H9 (cell line): ENCODE data around the gene TUT7. TPM values are rescaled to one million over a fixed set of nuclear protein-coding genes. Genes with fewer than 3 reads are reported as not detected.

Experiments
- DNase-seq: peaks from one replicate; pipeline ENCODE4 v3.0.0-alpha.2; 2017
- H2AFZ ChIP-seq: one replicate; pipeline ENCODE4 v1.6.1; 2013; ENCODE audit warnings: mild to moderate bottlenecking, low read length, control low read depth, moderate library complexity
- H2AK5ac ChIP-seq: 2 replicates; pipeline ENCODE4 v1.6.1; 2013; ENCODE audit warnings: low read length, control low read depth, mixed read lengths; ENCODE audit not compliant: insufficient read length
- H2BK120ac ChIP-seq: one replicate; pipeline ENCODE4 v1.6.1; 2013; ENCODE audit warnings: low read depth, mild to moderate bottlenecking, low read length, control low read depth, inconsistent platforms; ENCODE audit not compliant: poor library complexity, severe bottlenecking
- H2BK12ac ChIP-seq: 2 replicates; pipeline ENCODE4 v1.6.1; 2013; ENCODE audit warnings: low read length, control low read depth, mixed read lengths, low read depth; ENCODE audit not compliant: insufficient read length
- H2BK15ac ChIP-seq: 2 replicates; pipeline ENCODE4 v1.6.1; 2013; ENCODE audit warnings: low read depth, low read length, control low read depth
- H2BK20ac ChIP-seq: one replicate; pipeline ENCODE4 v1.6.1; 2013; ENCODE audit warnings: low read depth, mild to moderate bottlenecking, low read length, control low read depth, inconsistent platforms; ENCODE audit not compliant: poor library complexity, severe bottlenecking
- H2BK5ac ChIP-seq: 2 replicates; pipeline ENCODE4 v1.6.1; 2013; ENCODE audit warnings: low read length, control low read depth, mixed read lengths; ENCODE audit not compliant: insufficient read length
- H3K14ac ChIP-seq: 2 replicates; pipeline ENCODE4 v1.6.1; 2013; ENCODE audit warnings: low read length, control low read depth; ENCODE audit not compliant: insufficient read depth
- H3K18ac ChIP-seq: 2 replicates; pipeline ENCODE4 v1.6.1; 2013; ENCODE audit warnings: low read depth, mild to moderate bottlenecking, mixed read lengths, low read length, control low read depth; ENCODE audit not compliant: insufficient read length
- H3K23ac ChIP-seq: 2 replicates; pipeline ENCODE4 v1.6.1; 2013; ENCODE audit warnings: low read length, control low read depth, mixed read lengths, low read depth; ENCODE audit not compliant: insufficient read length
- H3K23me2 ChIP-seq: 2 replicates; pipeline ENCODE4 v1.6.1; 2013; ENCODE audit warnings: low read depth, mild to moderate bottlenecking, mixed read lengths, low read length, control low read depth; ENCODE audit not compliant: insufficient read length, poor library complexity, severe bottlenecking
- H3K27ac ChIP-seq: 2 replicates; pipeline ENCODE4 v1.5.1; 2013; ENCODE audit warnings: low read length, control low read depth, mixed read lengths, low read depth; ENCODE audit not compliant: insufficient read length
- H3K27me3 ChIP-seq: 2 replicates; pipeline ENCODE4 v1.6.1; 2013; ENCODE audit warnings: low read length, control low read depth, inconsistent platforms; ENCODE audit not compliant: insufficient read depth
- H3K4ac ChIP-seq: 2 replicates; pipeline ENCODE4 v1.6.1; 2013; ENCODE audit warnings: low read depth, mild to moderate bottlenecking, control low read depth, inconsistent platforms, low read length, moderate library complexity
- H3K4me1 ChIP-seq: 2 replicates; pipeline ENCODE4 v1.6.1; 2013; ENCODE audit warnings: low read length, control low read depth, inconsistent platforms; ENCODE audit not compliant: insufficient read depth
- H3K4me2 ChIP-seq: 2 replicates; pipeline ENCODE4 v1.6.1; 2013; ENCODE audit warnings: low read length, control low read depth, mixed read lengths; ENCODE audit not compliant: insufficient read length, insufficient read depth
- H3K56ac ChIP-seq: 2 replicates; pipeline ENCODE4 v1.6.1; 2013; ENCODE audit warnings: low read depth, mild to moderate bottlenecking, mixed read lengths, low read length, control low read depth; ENCODE audit not compliant: insufficient read length
- H3K79me1 ChIP-seq: 2 replicates; pipeline ENCODE4 v1.6.1; 2013; ENCODE audit warnings: low read depth, mild to moderate bottlenecking, moderate library complexity, low read length, control low read depth, inconsistent platforms; ENCODE audit not compliant: insufficient read depth, poor library complexity, severe bottlenecking
- H3K79me2 ChIP-seq: 2 replicates; pipeline ENCODE4 v1.6.1; 2013; ENCODE audit warnings: low read length, control low read depth, inconsistent platforms; ENCODE audit not compliant: insufficient read depth
- H3K9ac ChIP-seq: 2 replicates; pipeline ENCODE4 v1.6.1; 2013; ENCODE audit warnings: low read length, control low read depth, mixed read lengths; ENCODE audit not compliant: insufficient read length; ENCODE audit errors: extremely low read depth
- H3K9me3 ChIP-seq: one replicate; pipeline ENCODE4 v1.6.1; 2013; ENCODE audit warnings: low read depth, low read length, inconsistent platforms; ENCODE audit not compliant: control insufficient read depth
- H3T11ph ChIP-seq: one replicate; pipeline ENCODE4 v1.6.1; 2013; ENCODE audit warnings: mild to moderate bottlenecking, low read length, control low read depth, inconsistent platforms
- H4K20me1 ChIP-seq: one replicate; pipeline ENCODE4 v1.6.1; 2013; ENCODE audit not compliant: control insufficient read depth, insufficient read length, insufficient read depth
- H4K5ac ChIP-seq: 2 replicates; pipeline ENCODE4 v1.6.1; 2013; ENCODE audit warnings: low read depth, mild to moderate bottlenecking, mixed read lengths, low read length, control low read depth; ENCODE audit not compliant: insufficient read length
- H4K8ac ChIP-seq: replicated peaks from 2 replicates; pipeline ENCODE4 v1.6.1; 2013; ENCODE audit warnings: low read length, control low read depth, mixed read lengths, low read depth; ENCODE audit not compliant: insufficient read length
- H4K91ac ChIP-seq: 2 replicates; pipeline ENCODE4 v1.6.1; 2013; ENCODE audit warnings: low read depth, mild to moderate bottlenecking, moderate library complexity, mixed read lengths, low read length, control low read depth; ENCODE audit not compliant: insufficient read length
- H3K27ac Mint-ChIP-seq, 3 experiments: 2 replicates in 2 of 3; 3 replicates in 1 of 3; pipeline ENCODE4 v1.8.0; 2020 to 2021; ENCODE audit warnings: mixed read lengths in 3 of 3, mild to moderate bottlenecking in 1 of 3, moderate library complexity in 1 of 3
- H3K27me3 Mint-ChIP-seq: 2 replicates; pipeline ENCODE4 v1.8.0; 2021; ENCODE audit warnings: low read depth, mild to moderate bottlenecking, moderate library complexity, mixed read lengths
- H3K36me3 Mint-ChIP-seq, 3 experiments: 2 replicates in 2 of 3; 3 replicates in 1 of 3; pipeline ENCODE4 v1.8.0; 2020 to 2021; ENCODE audit warnings: low read depth in 3 of 3, mixed read lengths in 3 of 3; ENCODE audit not compliant: insufficient read depth in 1 of 3
- H3K4me1 Mint-ChIP-seq, 2 experiments: 2 replicates each; pipeline ENCODE4 v1.8.0; 2020; ENCODE audit warnings: mixed read lengths in 2 of 2
- H3K4me3 Mint-ChIP-seq, 2 experiments: 2 replicates in 1 of 2; 3 replicates in 1 of 2; pipeline ENCODE4 v1.8.0; 2020 to 2021; ENCODE audit warnings: mild to moderate bottlenecking in 2 of 2, mixed read lengths in 2 of 2, moderate library complexity in 1 of 2
- H3K9me3 Mint-ChIP-seq, 2 experiments: 2 replicates in 1 of 2; 3 replicates in 1 of 2; pipeline ENCODE4 v1.8.0; 2020; ENCODE audit warnings: mild to moderate bottlenecking in 2 of 2, mixed read lengths in 2 of 2, moderate library complexity in 1 of 2
- WGBS: extraction: QIAGEN DNeasy Blood & Tissue Kit; methylation state at CpG from one replicate; pipeline ENCODE4 v1.1.7; 2013; ENCODE audit warnings: missing lambda C conversion rate, low lambda C conversion rate, mixed read lengths; ENCODE audit not compliant: insufficient read length; ENCODE audit errors: extremely low coverage; 5-methylcytosine and 5-hydroxymethylcytosine counted together
- total RNA-seq: library from RNA; stranded (reverse); gene quantifications from 2 replicates; pipeline ENCODE4 v1.2.1, GENCODE V29; 2021
- TF ChIP-seq, protein P1 (sequence below): fragments of 200-600 bp; sonication (generic); conservative IDR thresholded peaks from 3 replicates; pipeline ENCODE4 v1.8.0; 2021; ENCODE audit warnings: antibody characterized with exemption, mild to moderate bottlenecking

Gene TUT7
- total RNA-seq, 1 experiment from 2014 or later, result 23.1 TPM

- no peak overlapping the region for H3K27ac Mint-ChIP-seq
Observed at GRCh38 chr9:86347991-86348390, 6.2 kb downstream of the TUT7 start.

More at GRCh38 chr9:86347991-86348390, 6.2 kb downstream of the TUT7 start:
- Histone ChIP-seq H3K23ac (no peak overlapping the region), H3K23me2 (no peaks in the 10 kb centered on the region), H3K27me3 (no peaks in the 10 kb centered on the region), H2AFZ (no peak overlapping the region), H3K9me3 (no peaks in the 10 kb centered on the region), H2BK5ac (no peak overlapping the region), H2BK12ac (no peak overlapping the region), H3K56ac (no peak overlapping the region), H3K18ac (no peak overlapping the region), H4K5ac (no peak overlapping the region), H3K9ac (no peak overlapping the region), H4K91ac (no peak overlapping the region), H3K4ac (no peak overlapping the region), H3K27ac (no peak overlapping the region), H3K79me2 (peaks cover 11% of the 10 kb centered on the region; the same call in 1 of the 2 replicates), H3K4me2 (no peak overlapping the region), H3K14ac (no peak overlapping the region), H3K4me1 (peaks cover 3% of the 10 kb centered on the region; the same call in 1 of the 2 replicates), H3T11ph (no peak overlapping the region), H4K20me1 (no peaks in the 10 kb centered on the region), H2BK15ac (no peak overlapping the region), H2AK5ac (no peak overlapping the region), H3K79me1 (peaks cover 8% of the 10 kb centered on the region), H4K8ac (no peak overlapping the region), H2BK120ac (no peak overlapping the region), H2BK20ac (no peak overlapping the region)
- no CpG with 5 or more reads among the region's 2 CpGs for WGBS
- Mint-ChIP-seq H3K36me3 (peaks cover 4 to 40% (median 36%) of the 10 kb centered on the region in 3 experiments; a peak in 5 of 7 replicates), H3K9me3 (no peaks in the 10 kb centered on the region), H3K4me3 (no peak overlapping the region), H3K27me3 (no peaks in the 10 kb centered on the region), H3K4me1 (peaks cover 11 to 13% of the 10 kb centered on the region in 2 experiments)
- TF ChIP-seq, protein P1, sequence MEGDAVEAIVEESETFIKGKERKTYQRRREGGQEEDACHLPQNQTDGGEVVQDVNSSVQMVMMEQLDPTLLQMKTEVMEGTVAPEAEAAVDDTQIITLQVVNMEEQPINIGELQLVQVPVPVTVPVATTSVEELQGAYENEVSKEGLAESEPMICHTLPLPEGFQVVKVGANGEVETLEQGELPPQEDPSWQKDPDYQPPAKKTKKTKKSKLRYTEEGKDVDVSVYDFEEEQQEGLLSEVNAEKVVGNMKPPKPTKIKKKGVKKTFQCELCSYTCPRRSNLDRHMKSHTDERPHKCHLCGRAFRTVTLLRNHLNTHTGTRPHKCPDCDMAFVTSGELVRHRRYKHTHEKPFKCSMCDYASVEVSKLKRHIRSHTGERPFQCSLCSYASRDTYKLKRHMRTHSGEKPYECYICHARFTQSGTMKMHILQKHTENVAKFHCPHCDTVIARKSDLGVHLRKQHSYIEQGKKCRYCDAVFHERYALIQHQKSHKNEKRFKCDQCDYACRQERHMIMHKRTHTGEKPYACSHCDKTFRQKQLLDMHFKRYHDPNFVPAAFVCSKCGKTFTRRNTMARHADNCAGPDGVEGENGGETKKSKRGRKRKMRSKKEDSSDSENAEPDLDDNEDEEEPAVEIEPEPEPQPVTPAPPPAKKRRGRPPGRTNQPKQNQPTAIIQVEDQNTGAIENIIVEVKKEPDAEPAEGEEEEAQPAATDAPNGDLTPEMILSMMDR, result no peak
- DNase-seq, result no peak
